ENCODE data around the gene ALG14. TPM values are rescaled to one million over a fixed set of nuclear protein-coding genes. Genes with fewer than 3 reads are reported as not detected.

Gene ALG14
- total and polyA plus RNA-seq, 2 donors (not counting 1 experiment from before 2014, with no cell fraction given): 3.5 to 3.8 TPM

DNA sequence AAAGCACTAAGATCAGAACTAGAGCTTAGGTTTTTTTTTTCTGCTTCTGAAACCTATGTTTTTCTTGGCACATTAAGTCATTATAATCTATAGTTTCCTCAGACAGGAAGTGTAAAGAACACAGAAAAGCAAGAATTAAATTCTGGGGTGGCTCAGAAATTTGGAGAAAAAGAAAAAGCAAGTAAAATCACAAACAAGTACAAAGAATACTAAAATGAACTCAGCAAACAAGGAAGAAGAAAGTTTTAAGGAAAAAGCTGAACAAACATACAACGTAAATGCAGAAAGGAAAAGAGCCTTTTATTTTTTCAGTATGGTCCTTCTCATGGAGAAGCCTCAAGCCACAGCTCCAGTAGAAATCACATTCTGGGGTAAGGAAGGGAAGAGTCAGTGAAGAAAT, 137.3 kb downstream of the ALG14 start:
- Histone ChIP-seq H3K4me1 (ENCODE audit: control insufficient read depth, extremely low read depth, insufficient read depth, low read length) (peaks cover 7% of the 10 kb centered on the region), H3K27ac (ENCODE audit: insufficient read depth, low read length) (no peak overlapping the region)

DNA sequence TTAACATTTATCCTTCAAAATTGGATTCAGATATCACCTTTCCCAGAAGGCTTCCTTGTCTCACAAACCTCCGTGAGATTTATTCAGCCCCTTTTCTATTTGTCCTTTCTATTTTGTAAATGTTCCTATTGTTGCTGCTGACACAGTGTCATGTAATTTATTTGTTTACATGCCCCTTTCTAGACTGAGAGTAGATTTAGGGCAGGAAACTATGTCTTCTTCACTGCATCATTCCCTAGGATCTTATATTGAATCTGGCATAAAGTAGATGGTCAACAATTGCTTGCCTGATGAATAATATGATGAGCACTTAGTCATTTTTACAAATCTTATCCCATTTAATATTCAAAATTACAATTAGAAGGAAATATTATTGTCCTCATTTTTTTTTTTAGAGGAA, 137.7 kb downstream of the ALG14 start:
- Histone ChIP-seq H3K4me1 (ENCODE audit: control insufficient read depth, extremely low read depth, insufficient read depth, low read length) (peaks cover 7% of the 10 kb centered on the region), H2AFZ (ENCODE audit: low read length) (no peak overlapping the region), H3K79me2 (ENCODE audit: control insufficient read depth, insufficient read depth, low read length) (peaks cover 3% of the 10 kb centered on the region), H3K9me3 (ENCODE audit: control insufficient read depth, insufficient read depth, low read depth, low read length) (no peaks in the 10 kb centered on the region), H3K27ac (ENCODE audit: insufficient read depth, low read length) (no peak overlapping the region), H3K36me3 (ENCODE audit: control insufficient read depth, insufficient read depth, low read length) (no peaks in the 10 kb centered on the region), H3K4me3 (replicated peaks in 1 of 4; ENCODE audit: control extremely low read depth in 1 of 4, insufficient read depth in 1 of 4, low read depth in 3 of 4, low read length in 4 of 4) (no peak overlapping the region), H4K20me1 (ENCODE audit: control insufficient read depth, extremely low read depth, insufficient read depth, low read length) (no peaks in the 10 kb centered on the region), H3K9ac (ENCODE audit: insufficient read depth, low read length) (no peak overlapping the region), H3K4me2 (ENCODE audit: extremely low read depth, insufficient read depth, low read length) (no peak overlapping the region), H3K27me3 (ENCODE audit: control insufficient read depth, insufficient read depth, low read length) (no peaks in the 10 kb centered on the region)
- TF ChIP-seq EZH2 (IDR thresholded peaks at IDR 0.05; ENCODE audit: low read length, missing control alignments) (no peak), CTCF (conservative IDR thresholded peaks at IDR 0.05 in 1 of 2, IDR thresholded peaks at IDR 0.05 in 1 of 2; ENCODE audit: low read depth in 1 of 2, low read length in 2 of 2) (no peak)
- DNase-seq (ENCODE audit: low read depth in 2 of 2): no peak

More for the DNA sequence above, 137.3 kb downstream of the ALG14 start:
- Histone ChIP-seq H2AFZ (ENCODE audit: low read length) (no peak overlapping the region), H3K4me2 (ENCODE audit: extremely low read depth, insufficient read depth, low read length) (no peak overlapping the region), H3K9ac (ENCODE audit: insufficient read depth, low read length) (no peak overlapping the region), H3K27me3 (ENCODE audit: control insufficient read depth, insufficient read depth, low read length) (no peaks in the 10 kb centered on the region), H3K9me3 (ENCODE audit: control insufficient read depth, insufficient read depth, low read depth, low read length) (no peaks in the 10 kb centered on the region), H3K4me3 (replicated peaks in 1 of 4; ENCODE audit: control extremely low read depth in 1 of 4, insufficient read depth in 1 of 4, low read depth in 3 of 4, low read length in 4 of 4) (no peak overlapping the region), H3K36me3 (ENCODE audit: control insufficient read depth, insufficient read depth, low read length) (no peaks in the 10 kb centered on the region), H4K20me1 (ENCODE audit: control insufficient read depth, extremely low read depth, insufficient read depth, low read length) (no peaks in the 10 kb centered on the region), H3K79me2 (ENCODE audit: control insufficient read depth, insufficient read depth, low read length) (no peaks in the 10 kb centered on the region)
- TF ChIP-seq CTCF (conservative IDR thresholded peaks at IDR 0.05 in 1 of 2, IDR thresholded peaks at IDR 0.05 in 1 of 2; ENCODE audit: low read depth in 1 of 2, low read length in 2 of 2) (no peak), EZH2 (IDR thresholded peaks at IDR 0.05; ENCODE audit: low read length, missing control alignments) (no peak)
- DNase-seq (ENCODE audit: low read depth in 2 of 2): no peak

- Histone ChIP-seq H3K27ac (ENCODE audit: insufficient read depth, low read length) (no peak overlapping the region), H3K27me3 (ENCODE audit: control insufficient read depth, insufficient read depth, low read length) (no peaks in the 10 kb centered on the region), H3K4me3 (replicated peaks in 1 of 4; ENCODE audit: control extremely low read depth in 1 of 4, insufficient read depth in 1 of 4, low read depth in 3 of 4, low read length in 4 of 4) (no peak overlapping the region), H3K4me1 (ENCODE audit: control insufficient read depth, extremely low read depth, insufficient read depth, low read length) (peaks cover 7% of the 10 kb centered on the region), H3K79me2 (ENCODE audit: control insufficient read depth, insufficient read depth, low read length) (peaks cover 6% of the 10 kb centered on the region), H3K36me3 (ENCODE audit: control insufficient read depth, insufficient read depth, low read length) (no peaks in the 10 kb centered on the region), H3K4me2 (ENCODE audit: extremely low read depth, insufficient read depth, low read length) (no peak overlapping the region), H3K9me3 (ENCODE audit: control insufficient read depth, insufficient read depth, low read depth, low read length) (no peaks in the 10 kb centered on the region), H2AFZ (ENCODE audit: low read length) (no peak overlapping the region), H3K9ac (ENCODE audit: insufficient read depth, low read length) (no peak overlapping the region), H4K20me1 (ENCODE audit: control insufficient read depth, extremely low read depth, insufficient read depth, low read length) (no peaks in the 10 kb centered on the region)
- DNase-seq (ENCODE audit: low read depth in 2 of 2): no peak
- TF ChIP-seq CTCF (conservative IDR thresholded peaks at IDR 0.05 in 1 of 2, IDR thresholded peaks at IDR 0.05 in 1 of 2; ENCODE audit: low read depth in 1 of 2, low read length in 2 of 2) (no peak), EZH2 (IDR thresholded peaks at IDR 0.05; ENCODE audit: low read length, missing control alignments) (no peak)
These were observed 138.2 kb downstream of the ALG14 start for GRCh38 chr1:94934551-94934950.
